Spleen (tissue), 11 donors: ENCODE results near the gene ZNF496. TPM values are rescaled to one million over a fixed set of nuclear protein-coding genes. Genes with fewer than 3 reads are reported as not detected.
"Not testable (repeated sequence)": the region's sequence is repeated elsewhere in the genome, so short reads cannot be mapped to it uniquely, and the experiment has no call there.

Experiments used
- DNase-seq: peaks from one replicate; pipeline ENCODE4 v3.0.0-alpha.2; 2020
- H3K27ac ChIP-seq, 8 donors: fragments of 200-600 bp; sonication (generic) in 7 of 8; 1 replicate in 4 of 8; 2 replicates in 4 of 8; pipeline versions ENCODE4 v1.5.0 to v1.8.0; 2016 to 2021; ENCODE audit warnings: inconsistent platforms in 4 of 8, mild to moderate bottlenecking in 4 of 8, moderate library complexity in 1 of 8
- H3K27me3 ChIP-seq, 7 donors: fragments of 200-600 bp; sonication (generic) in 6 of 7; replicated peaks in 1 of 7; 1 replicate in 4 of 7; 2 replicates in 3 of 7; pipeline versions ENCODE4 v1.5.0 to v1.8.0; 2016 to 2021; ENCODE audit warnings: inconsistent platforms in 3 of 7, mild to moderate bottlenecking in 1 of 7
- H3K36me3 ChIP-seq, 6 donors: fragments of 200-600 bp; sonication (generic) in 5 of 6; 1 replicate in 4 of 6; 2 replicates in 2 of 6; pipeline versions ENCODE4 v1.5.0 to v1.8.0; 2016 to 2021; ENCODE audit warnings: inconsistent platforms in 2 of 6
- H3K4me1 ChIP-seq, 6 donors: fragments of 200-600 bp; sonication (generic) in 5 of 6; 1 replicate in 3 of 6; 2 replicates in 3 of 6; pipeline versions ENCODE4 v1.5.0 to v1.8.0; 2016 to 2021; ENCODE audit warnings: inconsistent platforms in 3 of 6
- H3K4me3 ChIP-seq, 8 donors: fragments of 200-600 bp; sonication (generic) in 7 of 8; 1 replicate in 4 of 8; 2 replicates in 4 of 8; pipeline versions ENCODE4 v1.5.0 to v1.8.0; 2016 to 2021; ENCODE audit warnings: inconsistent platforms in 4 of 8, mild to moderate bottlenecking in 4 of 8, moderate library complexity in 2 of 8
- H3K9me3 ChIP-seq, 8 donors: fragments of 200-600 bp; sonication (generic) in 7 of 8; 1 replicate in 4 of 8; 2 replicates in 4 of 8; pipeline versions ENCODE4 v1.5.0 to v1.8.0; 2016 to 2021; ENCODE audit warnings: inconsistent platforms in 4 of 8
- POLR2A ChIP-seq, 3 donors: fragments of 450-650 bp; IDR thresholded peaks; one replicate each; pipeline ENCODE4 v1.5.1; 2017; ENCODE audit warnings: antibody characterized with exemption in 3 of 3, mild to moderate bottlenecking in 1 of 3
- POLR2AphosphoS5 ChIP-seq, 3 donors: sonication (generic); formaldehyde crosslinking; IDR thresholded peaks; one replicate each; pipeline ENCODE4 v1.5.1; 2017; ENCODE audit warnings: antibody characterized with exemption in 3 of 3
- WGBS, 5 donors: extraction: QIAGEN DNeasy Blood & Tissue Kit in 3 of 5; methylation state at CpG; one replicate each; pipeline versions ENCODE4 v1.1.5 to v1.1.7; 2013 to 2018; 5-methylcytosine and 5-hydroxymethylcytosine counted together
- intact Hi-C: fragments of 100-400 bp; cut with DNase I; formaldehyde crosslinking; loops from one replicate; pipeline ENCODE4 v1.15.0; 2023; ENCODE audit warnings: low total_unique reads
- polyA plus RNA-seq, 3 donors: library from polyadenylated mRNA; stranded (reverse); fragments of 200-250 nt; gene quantifications; one replicate each; pipeline ENCODE4 v1.2.1, GENCODE V29; 2013
- small RNA-seq, 4 donors: library from RNA; depleted of rRNA; stranded (forward); fragments of <200 nt; gene quantifications; one replicate each; pipeline ENCODE3, GENCODE V24; 2016
- total RNA-seq, 7 donors: library from RNA; depleted of rRNA in 3 of 7; stranded (reverse); fragments of >200 nt in 3 of 7; fragmentation: NEBNext Ultra II Directional in 4 of 7; extraction: Animal tissue kit (Norgen Biotek cat#: 25700) in 4 of 7; gene quantifications; one replicate each; pipeline versions ENCODE4 v1.1.0 to v1.2.1, GENCODE V29; 2016 to 2021
- TF ChIP-seq, protein P1 (sequence below), 11 experiments: fragments of 200-600 bp in 7 of 11; fragments of 450-650 bp in 4 of 11; sonication (generic) in 4 of 11; IDR thresholded peaks in 8 of 11; conservative IDR thresholded peaks in 3 of 11; 1 replicate in 7 of 11; 2 replicates in 4 of 11; pipeline versions ENCODE4 v1.4.0 to v1.8.0; 2016 to 2021; ENCODE audit warnings: antibody characterized with exemption in 11 of 11, inconsistent platforms in 4 of 11, mild to moderate bottlenecking in 1 of 11
- donor health status: healthy with polysubstance abuse.
- donor health status: DM: no; HTN: no; CAD: no; lungs with moderate emphysema.
- donor health status: DM: no; HTN: no; CAD: no.
- donor health status: Bipolar disorder and iron deficiency.
- donor health status: healthy.
- donor health status: DM: no; HTN: no; CAD: no.
- donor health status: DM: yes; HTN: yes; CAD: no.

The ZNF496 gene
- total and polyA plus RNA-seq, 10 donors, result 5.7 to 45.4 (median 26.7) TPM

DNA sequence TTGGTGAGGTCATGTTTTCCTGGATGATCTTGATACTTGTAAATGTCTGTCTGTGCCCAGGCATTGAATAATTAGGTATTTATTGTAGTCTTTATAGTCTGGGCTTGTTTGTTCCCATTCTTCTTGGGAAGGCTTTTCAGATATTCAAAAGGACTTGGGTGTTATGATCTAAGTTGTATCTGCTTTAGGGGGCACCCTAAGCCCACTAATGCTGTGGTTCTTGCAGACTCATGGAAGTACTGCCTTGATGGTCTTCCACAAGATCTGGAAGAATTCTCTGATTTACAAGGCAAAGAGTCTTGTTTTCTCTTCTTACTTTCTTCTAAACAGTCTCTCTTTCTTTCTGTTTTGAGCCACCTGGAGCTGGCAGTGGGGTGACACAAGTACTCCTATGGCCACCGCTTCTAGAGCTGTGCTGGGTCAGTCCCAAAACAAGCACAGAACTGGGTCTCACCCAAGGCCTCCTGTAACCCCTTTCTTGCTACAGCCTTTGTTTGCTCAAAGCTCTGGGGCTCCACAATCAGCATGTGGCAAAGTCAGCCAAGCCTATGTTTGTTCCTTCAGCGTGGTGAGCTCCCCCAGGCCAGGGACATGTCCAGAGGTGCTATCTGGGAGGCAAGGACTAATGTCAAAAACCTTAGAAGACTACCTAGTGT is 63.1 kb downstream of the ZNF496 start:
- peaks cover 0 to 65% (median 36%) of the 10 kb centered on the region in 8 donors for H3K9me3 ChIP-seq
- H3K27ac ChIP-seq, result no peak overlapping the region
- DNase-seq, result no peak
- H3K27me3 ChIP-seq, result no peaks in the 10 kb centered on the region
- no peaks in the 10 kb centered on the region for H3K4me1 ChIP-seq
- intact Hi-C loops, result no loop called here
- no peaks in the 10 kb centered on the region for H3K36me3 ChIP-seq
- no peak overlapping the region for H3K4me3 ChIP-seq
- TF ChIP-seq POLR2AphosphoS5 (IDR thresholded peaks at IDR 0.05) (no peak), POLR2A (IDR thresholded peaks at IDR 0.05) (no peak)
- TF ChIP-seq, protein P1, sequence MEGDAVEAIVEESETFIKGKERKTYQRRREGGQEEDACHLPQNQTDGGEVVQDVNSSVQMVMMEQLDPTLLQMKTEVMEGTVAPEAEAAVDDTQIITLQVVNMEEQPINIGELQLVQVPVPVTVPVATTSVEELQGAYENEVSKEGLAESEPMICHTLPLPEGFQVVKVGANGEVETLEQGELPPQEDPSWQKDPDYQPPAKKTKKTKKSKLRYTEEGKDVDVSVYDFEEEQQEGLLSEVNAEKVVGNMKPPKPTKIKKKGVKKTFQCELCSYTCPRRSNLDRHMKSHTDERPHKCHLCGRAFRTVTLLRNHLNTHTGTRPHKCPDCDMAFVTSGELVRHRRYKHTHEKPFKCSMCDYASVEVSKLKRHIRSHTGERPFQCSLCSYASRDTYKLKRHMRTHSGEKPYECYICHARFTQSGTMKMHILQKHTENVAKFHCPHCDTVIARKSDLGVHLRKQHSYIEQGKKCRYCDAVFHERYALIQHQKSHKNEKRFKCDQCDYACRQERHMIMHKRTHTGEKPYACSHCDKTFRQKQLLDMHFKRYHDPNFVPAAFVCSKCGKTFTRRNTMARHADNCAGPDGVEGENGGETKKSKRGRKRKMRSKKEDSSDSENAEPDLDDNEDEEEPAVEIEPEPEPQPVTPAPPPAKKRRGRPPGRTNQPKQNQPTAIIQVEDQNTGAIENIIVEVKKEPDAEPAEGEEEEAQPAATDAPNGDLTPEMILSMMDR (IDR thresholded peaks at IDR 0.05 in 8 of 11, conservative IDR thresholded peaks at IDR 0.05 in 3 of 11), result no peak
- WGBS, 5 donors, result 67 to 92% (median 76%) methylated on average over 2 of the region's 2 CpGs

DNA sequence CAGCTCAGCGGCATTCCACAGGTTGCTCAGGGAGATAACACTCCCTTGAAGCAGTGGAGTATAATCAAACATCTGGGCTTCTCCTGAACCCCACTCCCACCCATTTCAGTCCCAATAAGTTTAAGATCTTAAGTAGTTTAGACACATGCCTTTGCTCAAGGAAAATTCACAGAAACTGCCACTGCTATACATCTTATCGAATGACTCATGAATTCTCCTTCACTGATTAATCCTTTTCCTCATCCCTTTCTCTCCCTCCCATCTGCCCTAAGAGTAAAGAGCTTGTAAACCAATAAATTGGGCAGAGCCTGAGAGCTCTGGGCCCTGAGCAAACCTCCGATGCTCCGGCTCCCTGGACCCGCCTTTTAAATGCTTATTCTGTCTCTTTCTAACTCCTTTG is 65.6 kb downstream of the ZNF496 start:
- intact Hi-C loops, result no loop called here
- Histone ChIP-seq H3K4me1 (no peaks in the 10 kb centered on the region), H3K27ac (no peak overlapping the region), H3K4me3 (no peak overlapping the region), H3K36me3 (no peaks in the 10 kb centered on the region), H3K27me3 (no peaks in the 10 kb centered on the region), H3K9me3 (peaks cover 0 to 62% (median 40%) of the 10 kb centered on the region in 8 donors)
- DNase-seq, result no peak
- 93 to 96% (median 94%) methylated on average over 5 of the region's 5 CpGs for WGBS, 5 donors
- TF ChIP-seq, protein P1 (IDR thresholded peaks at IDR 0.05 in 8 of 11, conservative IDR thresholded peaks at IDR 0.05 in 3 of 11), result no peak
- TF ChIP-seq POLR2AphosphoS5 (IDR thresholded peaks at IDR 0.05), result no peak
- no peak for TF ChIP-seq POLR2A (IDR thresholded peaks at IDR 0.05)

DNA sequence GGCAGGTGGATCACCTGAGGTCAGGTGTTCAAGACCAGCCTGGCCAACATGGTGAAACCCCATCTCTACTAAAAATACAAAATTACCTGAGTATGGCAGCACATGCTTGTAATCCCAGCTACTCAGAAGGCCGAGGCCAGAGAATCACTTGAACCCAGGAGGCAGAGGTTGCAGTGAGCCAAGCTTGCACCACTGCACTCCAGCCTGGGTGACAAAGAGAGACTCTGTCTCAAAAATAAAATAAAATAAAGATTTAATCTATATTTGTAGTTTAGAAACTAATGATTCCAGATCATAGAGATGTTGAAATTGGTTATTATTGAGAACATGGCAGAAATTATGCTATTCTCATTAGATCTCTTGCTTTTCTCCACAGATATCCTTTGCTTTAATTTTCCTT is 75.9 kb downstream of the ZNF496 start, which contains the start of gene VN1R5:
VN1R5 (plus strand) TSS at position 301 of the 400 bp plus-strand sequence.
- H3K4me3 ChIP-seq, H3K36me3 ChIP-seq, H3K4me1 ChIP-seq, DNase-seq, H3K27me3 ChIP-seq, intact Hi-C loops, H3K27ac ChIP-seq: not testable (repeated sequence)
- H3K9me3 ChIP-seq, result peaks cover 0 to 14% (median 0%) of the 10 kb centered on the region in 8 donors
- 71 to 92% (median 84%) methylated on average over 1 of the region's 1 CpG for WGBS, 5 donors

- peaks cover 0 to 64% (median 45%) of the 10 kb centered on the region in 8 donors for H3K9me3 ChIP-seq
- no peaks in the 10 kb centered on the region for H3K36me3 ChIP-seq
- intact Hi-C loops, result no loop called here
- WGBS, 5 donors, result 89 to 97% (median 94%) methylated on average over 1 of the region's 1 CpG
- no peak for DNase-seq
- H3K27ac ChIP-seq, result no peak overlapping the region
- H3K4me3 ChIP-seq, result no peak overlapping the region
- no peaks in the 10 kb centered on the region for H3K27me3 ChIP-seq
- TF ChIP-seq POLR2AphosphoS5 (IDR thresholded peaks at IDR 0.05) (no peak), POLR2A (IDR thresholded peaks at IDR 0.05) (no peak)
- TF ChIP-seq, protein P1 (IDR thresholded peaks at IDR 0.05 in 8 of 11, conservative IDR thresholded peaks at IDR 0.05 in 3 of 11), result no peak
- no peaks in the 10 kb centered on the region for H3K4me1 ChIP-seq
These were observed 84.1 kb downstream of the ZNF496 start for GRCh38 chr1:247247568-247247967.

Small RNA genes lying within 50 kb of the gene (small RNA-seq; reads per million reads assigned to genes)
- 0 reads per million in 4 donors for gene RF00019

Other genes with a start within 250 kb of the ZNF496 start
- 10 to 100 TPM in 4 of 7 donors, 1 to 10 TPM in 3; 6.9 to 11.4 (median 10.2) TPM for gene ZNF669, start 227.5 kb downstream of the ZNF496 start, total RNA-seq
- gene ZNF669, start 227.5 kb downstream of the ZNF496 start, polyA plus RNA-seq, result 1 to 10 TPM; 3.1 to 5.3 (median 4.5) TPM
- gene ZNF124, start 159.8 kb downstream of the ZNF496 start, total RNA-seq, result 10 to 100 TPM; 34.3 to 44.5 (median 38.6) TPM
- 1 to 10 TPM; 2.7 to 3.8 (median 3.2) TPM for gene ZNF124, start 159.8 kb downstream of the ZNF496 start, polyA plus RNA-seq
- gene VN1R5, start 75.8 kb downstream of the ZNF496 start, total RNA-seq, result not detected
- gene VN1R5, start 75.8 kb downstream of the ZNF496 start, polyA plus RNA-seq, result not detected
- 10 to 100 TPM in 3 of 7 donors, 1 to 10 TPM in 4; 8.1 to 17.0 (median 9.3) TPM for gene NLRP3, start 84.3 kb upstream of the ZNF496 start, total RNA-seq
- 1 to 10 TPM; 1.2 to 3.4 (median 1.7) TPM for gene NLRP3, start 84.3 kb upstream of the ZNF496 start, polyA plus RNA-seq
- not detected for gene OR2B11, start 126.2 kb upstream of the ZNF496 start, total RNA-seq
- not detected for gene OR2B11, start 126.2 kb upstream of the ZNF496 start, polyA plus RNA-seq
- gene OR2C3, start 204.6 kb upstream of the ZNF496 start, total RNA-seq, result under 1 TPM in 3 of 7 donors, not detected in 4; 0.06 to 0.26 (median 0.12) TPM
- under 1 TPM in 2 of 3 donors, not detected in 1; under 0.01 to 0.03 TPM for gene OR2C3, start 204.6 kb upstream of the ZNF496 start, polyA plus RNA-seq
- gene GCSAML, start 217.3 kb upstream of the ZNF496 start, total RNA-seq, result under 1 TPM in 6 of 7 donors, not detected in 1; 0.09 to 0.74 (median 0.53) TPM
- under 1 TPM in 2 of 3 donors, not detected in 1; 0.03 to 0.05 TPM for gene GCSAML, start 217.3 kb upstream of the ZNF496 start, polyA plus RNA-seq